Astrocyte of the hippocampus (primary cell): Measurements from ENCODE around the gene TNNI2.
"Not testable (repeated sequence)": the region's sequence is repeated elsewhere in the genome, so short reads cannot be mapped to it uniquely, and the experiment has no call there.

Source experiments
- DNase-seq: peaks from one replicate; pipeline ENCODE4 v3.0.0; 2011; ENCODE audit warnings: low read depth, low spot score

TNNI2 gene

GRCh38 chr11:1838426-1839144 is at the start of gene TNNI2:
Gene TNNI2, plus strand, starts transcription at chr11:1838981. Its CDS starts 716 bp downstream, at chr11:1839697.
- DNase-seq: no peak

DNA sequence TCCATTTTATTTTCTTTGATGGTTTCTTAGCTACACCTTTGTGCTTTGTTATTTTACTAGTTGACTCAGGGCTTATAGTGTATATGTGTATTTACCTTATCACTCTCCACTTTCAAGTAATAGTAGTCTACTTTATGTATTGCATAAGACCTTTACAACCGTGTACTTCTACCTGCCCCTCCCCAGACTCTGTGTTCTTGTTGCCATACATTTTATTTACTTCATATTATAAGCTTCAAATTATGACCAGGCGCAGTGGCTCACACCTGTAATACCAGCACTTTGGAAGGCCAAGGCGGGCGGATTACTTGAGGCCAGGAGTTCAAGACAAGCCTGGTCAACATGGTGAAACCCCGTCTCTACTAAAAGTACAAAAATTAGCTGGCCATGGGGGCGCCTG is 46.9 kb upstream of the TNNI2 start:
- no peak for DNase-seq

DNA sequence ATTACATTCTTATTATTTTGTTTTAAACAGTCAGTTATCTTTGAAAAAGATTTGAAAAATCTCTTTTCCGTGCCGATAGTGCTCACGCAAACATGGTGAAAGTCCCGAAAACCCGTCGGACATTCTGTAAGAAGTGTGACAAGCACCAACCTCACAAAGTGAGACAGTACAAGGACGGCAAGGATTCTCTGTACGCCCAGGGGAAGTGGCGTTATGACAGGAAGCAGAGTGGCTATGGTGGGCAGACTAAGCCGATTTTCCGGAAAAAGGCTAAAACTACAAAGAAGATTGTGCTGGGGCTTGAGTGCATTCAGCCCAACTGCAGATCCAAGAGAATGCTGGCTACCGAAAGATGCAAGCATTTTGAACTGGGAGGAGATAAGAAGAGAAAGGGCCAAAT is 46.3 kb upstream of the TNNI2 start:
- DNase-seq: no peak

GRCh38 chr11:1793081-1793480 is 45.7 kb upstream of the TNNI2 start:
- no peak for DNase-seq

- no peak for DNase-seq
These were observed 42.3 kb upstream of the TNNI2 start for GRCh38 chr11:1796413-1797011.

DNA sequence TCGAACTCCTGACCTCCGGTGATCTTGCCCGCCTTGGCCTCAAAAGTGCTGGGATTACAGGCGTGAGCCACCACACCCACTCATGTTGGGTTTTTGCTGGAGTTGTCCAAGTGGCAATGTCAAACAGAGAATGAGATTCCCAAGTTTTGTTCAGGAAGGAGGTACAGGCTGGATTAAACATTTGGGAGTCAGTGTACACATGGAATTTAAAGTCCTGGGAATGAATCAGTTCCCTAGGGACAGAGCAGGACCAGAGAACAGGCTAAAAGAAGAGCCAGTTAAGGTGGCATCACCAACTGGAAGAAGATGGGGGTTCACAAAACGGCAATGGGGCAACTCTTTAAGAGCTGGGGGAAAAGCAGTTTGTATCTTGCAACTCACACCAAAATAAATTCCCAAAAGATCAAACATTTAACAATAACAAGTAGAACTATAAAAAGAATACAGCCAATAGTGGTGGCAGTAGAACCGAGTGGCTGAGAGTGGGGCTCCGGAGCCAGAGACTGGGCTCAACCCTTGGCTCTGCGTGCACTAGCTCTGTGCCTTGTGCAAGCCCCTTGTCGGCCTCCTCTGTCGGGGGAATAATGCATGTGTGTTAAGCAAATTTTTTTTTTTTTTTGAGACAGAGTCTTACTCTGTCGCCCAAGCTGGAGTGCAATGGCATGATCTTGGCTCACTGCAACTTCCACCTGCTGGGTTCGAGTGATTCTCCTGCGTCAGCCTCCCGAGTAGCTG is 41.2 kb upstream of the TNNI2 start:
- no peak for DNase-seq

DNA sequence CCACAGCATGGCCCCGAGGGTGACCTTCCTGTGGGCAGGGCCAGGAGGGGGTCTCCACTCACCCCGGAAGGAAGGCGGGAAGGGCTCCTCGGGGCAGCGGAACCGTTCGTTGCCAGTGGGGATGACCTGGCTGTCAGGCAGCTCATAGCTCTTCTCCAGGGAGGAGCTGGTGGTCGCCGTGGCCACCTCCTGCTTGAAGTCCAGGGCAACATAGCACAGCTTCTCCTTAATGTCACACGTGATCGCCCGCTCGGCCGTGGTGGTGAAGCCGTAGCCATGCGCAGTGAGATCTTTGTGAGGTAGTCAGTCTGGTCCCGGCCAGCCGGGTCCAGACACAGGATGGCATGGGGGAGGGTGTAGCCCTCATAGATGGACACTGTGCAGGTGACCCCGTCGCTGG is 35.5 kb upstream of the TNNI2 start:
- no peak for DNase-seq

DNA sequence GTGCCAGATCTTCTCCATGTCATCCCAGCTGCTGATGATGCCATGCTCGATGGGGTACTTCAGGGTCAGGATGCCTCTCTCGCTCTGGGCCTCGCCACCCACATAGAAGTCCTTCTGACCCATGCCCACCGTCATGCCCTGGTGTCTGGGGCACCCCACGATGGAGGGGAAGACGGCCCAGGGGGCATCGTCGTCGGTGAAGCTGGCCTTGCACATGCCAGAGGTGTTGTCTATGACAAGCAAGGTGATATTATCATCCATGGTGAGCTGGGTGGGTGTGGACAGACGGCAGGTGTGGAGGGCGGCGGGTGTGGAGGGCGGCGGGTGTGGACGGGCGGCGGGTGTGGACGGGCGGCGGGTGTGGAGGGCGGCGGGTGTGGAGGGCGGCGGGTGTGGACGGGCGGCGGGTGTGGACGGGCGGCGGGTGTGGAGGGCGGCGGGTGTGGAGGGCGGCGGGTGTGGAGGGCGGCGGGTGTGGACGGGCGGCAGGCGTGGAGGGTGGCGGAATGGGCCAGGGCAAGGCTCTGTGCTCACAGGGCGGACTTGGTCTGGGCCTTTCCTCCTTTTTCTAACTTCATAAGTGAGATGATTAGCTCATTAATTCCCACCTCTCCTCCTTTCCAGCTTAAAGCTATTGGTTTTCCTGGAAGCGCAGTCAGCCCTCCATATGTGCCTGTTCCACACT is 34.8 kb upstream of the TNNI2 start:
- not testable (repeated sequence) for DNase-seq

DNA sequence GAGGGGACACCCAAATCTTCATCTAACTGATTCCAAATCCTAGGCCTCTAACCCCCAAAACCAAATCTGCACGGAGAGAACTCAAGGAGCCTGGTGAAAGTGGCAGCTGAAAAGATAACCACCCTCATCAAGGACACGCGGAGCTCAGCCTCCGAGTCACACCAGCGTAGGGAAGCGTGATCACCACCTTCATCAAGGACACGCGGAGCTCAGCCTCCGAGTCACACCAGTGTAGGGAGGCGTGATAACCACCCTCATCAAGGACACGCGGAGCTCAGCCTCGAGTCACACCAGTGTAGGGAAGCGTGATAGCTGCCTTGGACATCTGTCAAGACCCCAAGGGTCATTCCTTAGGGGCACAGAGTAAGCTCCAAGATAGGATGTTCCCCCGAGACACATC is 33.3 kb upstream of the TNNI2 start:
- no peak for DNase-seq

DNA sequence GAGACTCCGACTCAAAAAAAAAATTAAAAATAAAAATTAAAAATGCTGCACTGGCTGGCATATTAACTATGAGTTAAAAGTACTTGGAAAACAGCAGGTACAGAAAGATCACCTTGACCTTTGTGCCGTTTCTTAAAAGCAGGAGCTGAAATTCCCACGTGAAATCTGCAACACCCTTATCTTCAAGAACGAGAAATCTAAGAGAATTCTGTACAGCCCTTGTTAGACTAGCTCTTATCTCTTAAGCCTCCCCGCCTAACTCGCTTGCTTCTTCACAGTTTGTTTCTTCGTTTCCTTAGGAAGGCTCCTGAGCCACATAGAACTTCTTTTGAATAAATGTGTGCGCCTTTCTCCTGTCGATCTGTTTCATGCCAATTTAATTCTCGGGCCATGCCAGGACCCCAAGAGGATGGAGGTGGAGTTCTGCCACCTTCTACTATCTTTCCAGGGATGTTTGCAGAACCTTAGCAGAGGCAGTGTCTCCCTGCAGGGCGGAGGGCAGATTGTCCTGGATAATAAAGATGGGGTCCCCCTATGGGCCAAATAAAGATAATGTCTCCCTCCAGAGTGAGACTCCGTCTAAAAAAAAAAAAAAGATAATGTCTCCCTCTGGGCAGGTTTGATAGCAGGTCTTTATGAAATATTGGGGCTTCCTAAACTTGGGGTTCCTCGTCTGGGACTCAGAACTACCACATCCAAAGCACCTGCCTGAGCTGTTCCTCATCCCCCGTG is 31.4 kb upstream of the TNNI2 start:
- DNase-seq: no peak

DNA sequence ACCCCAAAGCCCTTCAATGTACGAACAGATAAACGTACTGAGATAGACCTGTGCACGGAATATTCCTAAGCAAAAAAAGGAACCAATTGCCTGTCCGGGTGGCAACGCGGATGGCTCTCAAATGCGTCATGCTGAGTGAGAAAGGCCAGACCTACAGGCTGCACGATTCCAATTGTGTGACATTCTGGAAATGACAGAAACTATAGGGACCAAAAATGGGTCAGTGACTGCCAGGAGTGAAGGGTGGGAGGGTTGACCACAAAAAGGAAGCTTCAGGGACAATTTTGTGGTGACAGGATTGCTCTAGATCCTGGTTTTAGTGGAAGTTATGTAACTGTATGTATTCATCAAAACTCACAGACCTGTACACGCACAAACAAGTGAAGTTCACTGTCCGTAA is 28.0 kb upstream of the TNNI2 start:
- no peak for DNase-seq

DNA sequence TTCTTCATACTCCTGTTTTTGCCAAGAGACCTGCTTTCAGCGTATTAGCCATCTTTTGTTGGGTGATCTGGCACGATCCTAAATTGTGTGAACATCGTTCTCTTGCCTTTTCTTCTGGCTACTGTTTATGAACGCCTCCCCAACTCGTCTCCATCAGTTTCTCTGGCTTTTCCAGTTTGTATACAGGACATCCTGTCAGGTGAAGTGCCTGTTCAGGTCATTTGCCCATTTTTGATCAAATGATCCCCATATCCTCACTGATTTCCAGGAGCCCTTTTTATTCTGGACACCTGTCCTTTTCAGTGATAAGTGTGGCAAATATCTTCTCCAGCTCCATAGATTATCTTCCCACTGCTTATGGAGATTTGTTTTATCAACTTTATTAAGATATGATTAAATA is 26.5 kb upstream of the TNNI2 start:
- no peak for DNase-seq

DNA sequence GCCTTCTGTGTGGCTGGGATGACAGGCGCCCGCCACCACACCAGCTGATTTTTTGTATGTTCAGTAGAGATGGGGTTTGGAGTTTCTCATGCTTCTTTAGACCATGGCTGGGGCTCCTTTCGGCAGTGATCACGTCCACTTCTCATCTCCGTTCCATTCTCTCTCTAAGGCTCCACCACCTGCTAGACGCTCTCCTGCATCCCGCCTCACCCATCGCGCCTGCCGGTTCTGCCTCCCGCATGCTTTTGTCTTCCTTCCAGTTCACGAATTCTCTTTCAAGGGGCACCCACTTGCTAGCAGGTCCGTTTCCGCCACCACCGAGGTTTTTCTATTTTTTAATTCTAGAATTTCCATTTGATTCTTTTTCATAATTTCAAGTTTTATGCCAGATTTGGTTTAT is 26.0 kb upstream of the TNNI2 start:
- DNase-seq: no peak

DNA sequence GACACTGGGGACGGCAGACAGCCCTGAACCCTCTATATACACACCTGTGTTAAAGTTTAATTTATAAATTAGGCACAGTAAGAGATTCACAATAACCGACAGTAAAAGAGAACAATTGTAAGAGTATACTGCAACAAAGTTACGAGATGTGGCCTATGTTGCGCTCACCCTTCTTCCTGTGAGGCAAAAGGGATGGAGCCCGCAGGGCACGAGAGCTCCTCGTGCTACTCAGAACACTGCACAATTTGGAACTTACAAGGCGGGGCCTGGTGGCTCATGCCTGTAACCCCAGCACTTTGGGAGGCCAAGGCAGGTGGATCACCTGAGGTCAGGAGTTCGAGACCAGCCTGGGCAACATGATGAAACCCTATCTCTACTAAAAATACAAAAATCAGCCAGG is 25.4 kb upstream of the TNNI2 start:
- not testable (repeated sequence) for DNase-seq

DNA sequence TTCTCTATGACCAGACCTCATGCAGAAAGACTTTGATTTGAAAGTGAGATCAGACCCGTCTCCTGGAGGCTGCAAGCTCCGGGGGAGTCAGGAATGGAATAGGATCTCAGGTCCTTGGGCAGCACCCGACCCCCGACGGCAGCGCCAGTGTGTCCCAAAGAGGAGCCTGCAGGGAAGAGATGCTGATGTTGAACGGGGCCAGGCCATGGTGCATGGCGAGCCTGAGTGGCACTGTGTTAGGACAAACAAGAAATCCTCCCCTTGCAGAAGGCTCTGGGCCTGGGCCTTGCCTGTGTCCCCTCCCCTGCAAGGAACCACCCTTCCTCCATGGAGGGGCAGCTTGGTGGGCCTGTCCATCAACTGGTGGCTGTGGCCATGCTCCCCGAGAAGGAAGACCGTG is 24.1 kb upstream of the TNNI2 start:
- no peak for DNase-seq

GRCh38 chr11:1815311-1815710 is 23.5 kb upstream of the TNNI2 start:
- no peak for DNase-seq

GRCh38 chr11:1815751-1816150 is 23.0 kb upstream of the TNNI2 start:
- no peak for DNase-seq

DNA sequence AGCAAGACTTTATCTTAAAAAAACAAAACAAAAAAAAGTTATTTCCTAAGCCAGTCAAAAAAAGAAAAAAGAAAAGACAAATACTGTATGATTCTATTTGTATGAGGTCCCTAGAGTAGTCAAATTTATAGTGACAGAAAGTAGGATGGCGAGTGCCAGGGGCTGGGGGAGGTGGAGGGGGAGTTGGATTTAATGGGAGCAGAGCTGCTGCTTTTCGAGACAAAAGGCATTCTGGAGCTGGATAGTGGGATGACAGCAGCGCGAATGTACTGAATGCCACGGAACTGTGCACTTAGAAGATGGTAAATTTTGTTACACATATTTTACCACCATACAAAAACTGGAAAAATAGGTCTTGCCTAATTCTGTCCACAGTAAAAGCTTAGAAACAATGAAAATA is 21.8 kb upstream of the TNNI2 start:
- no peak for DNase-seq

DNA sequence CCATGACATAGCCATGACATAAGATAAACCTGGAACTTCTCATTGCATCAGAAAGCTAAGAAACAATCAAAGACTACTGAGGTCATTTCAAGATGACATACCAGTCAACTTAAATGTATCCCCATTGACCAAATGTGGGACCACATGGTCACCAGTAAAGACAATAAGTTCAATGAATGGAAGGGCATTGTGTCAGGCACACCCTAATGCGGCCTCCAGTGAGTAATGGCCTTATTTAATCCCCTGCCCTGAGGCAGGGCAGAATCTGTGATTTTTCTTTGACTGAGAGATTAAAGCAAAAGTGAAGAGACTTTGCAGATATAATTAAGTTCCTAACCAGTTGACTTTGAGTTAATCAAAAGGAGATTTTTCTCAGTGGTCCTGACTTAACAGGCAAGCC is 21.3 kb upstream of the TNNI2 start:
- no peak for DNase-seq

DNA sequence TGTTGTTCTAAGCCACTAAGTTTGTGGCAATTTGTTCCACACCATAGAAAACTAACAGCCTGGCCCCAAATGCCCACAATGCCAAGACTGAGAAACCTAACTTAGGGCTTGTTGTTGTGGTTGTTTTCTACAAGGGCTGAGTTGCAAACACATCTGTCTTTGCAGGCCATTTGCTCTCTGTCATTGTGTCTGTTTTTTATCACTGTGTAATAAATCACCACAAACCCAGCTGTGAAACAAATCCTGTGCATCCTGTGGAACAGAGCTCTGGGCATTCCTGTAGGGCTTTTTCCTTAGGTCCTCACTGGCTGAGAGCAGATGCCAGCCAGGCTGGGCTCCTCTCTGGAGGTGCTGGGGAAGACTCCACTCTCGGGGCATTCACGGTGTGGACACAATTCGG is 19.7 kb upstream of the TNNI2 start:
- no peak for DNase-seq

DNA sequence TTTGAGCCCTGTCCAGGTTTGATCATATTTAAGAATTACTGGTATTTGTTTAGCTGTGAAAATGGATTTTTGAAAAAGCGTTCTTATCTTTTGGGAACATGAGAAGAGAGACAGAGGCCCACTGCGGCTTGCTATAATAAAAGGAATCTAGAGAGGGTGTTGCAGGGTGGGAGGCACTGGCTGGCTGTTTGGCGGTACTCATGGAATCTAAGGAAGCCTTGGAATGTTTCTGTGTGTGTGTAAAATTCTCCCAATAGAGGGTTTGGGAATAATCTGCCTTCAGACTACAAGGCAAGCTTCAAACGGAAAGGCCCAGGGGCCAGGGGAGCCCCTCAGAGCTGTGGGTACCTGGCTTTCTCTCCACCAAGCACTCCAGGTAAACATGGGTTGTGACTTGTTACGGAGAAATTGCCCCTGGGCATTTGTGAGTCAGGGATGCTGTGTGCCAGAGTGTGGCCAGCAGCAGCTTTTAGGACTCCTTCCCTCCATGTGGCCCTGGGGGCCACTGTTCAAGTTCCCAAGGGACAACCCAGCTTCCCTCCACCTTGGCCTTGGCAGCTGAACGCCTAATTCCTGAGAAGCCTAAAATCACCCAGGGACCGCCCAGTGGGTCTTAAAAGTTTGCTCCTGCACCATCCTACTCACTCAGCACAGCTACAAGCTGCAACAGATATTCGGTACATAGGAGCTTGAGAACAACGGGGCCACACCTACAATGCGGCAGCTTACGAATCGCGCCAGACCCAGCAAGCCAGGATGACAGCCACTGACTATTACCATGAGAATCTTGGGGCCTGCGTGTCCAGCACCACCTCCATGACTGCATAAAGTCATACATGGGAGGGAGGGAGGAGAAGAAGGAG is 18.1 kb upstream of the TNNI2 start:
- peak; percentile 83 for DNase-seq
